HG02852 (cell line): ENCODE results near the gene CST9L.

Source experiments
- ATAC-seq: cut with Tn5 transposase; IDR thresholded peaks from one replicate; pipeline ENCODE4 v1.9.1; 2021; ENCODE audit warnings: mild to moderate bottlenecking, moderate library complexity; ENCODE audit not compliant: unreplicated experiment

Gene CST9L

GRCh38 chr20:23547613-23548012 lies 20.7 kb downstream of the CST9L start:
- no peak for ATAC-seq

- no peak for ATAC-seq
Observed at GRCh38 chr20:23546435-23547144, 21.7 kb downstream of the CST9L start.

GRCh38 chr20:23544133-23544532 lies 24.2 kb downstream of the CST9L start:
- no peak for ATAC-seq

GRCh38 chr20:23542801-23543200 lies 25.5 kb downstream of the CST9L start:
- ATAC-seq, result no peak

GRCh38 chr20:23541776-23542175 lies 26.5 kb downstream of the CST9L start:
- ATAC-seq, result no peak

GRCh38 chr20:23541330-23541729 lies 27.0 kb downstream of the CST9L start:
- no peak for ATAC-seq

- ATAC-seq, result no peak
Observed at GRCh38 chr20:23540624-23541023, 27.7 kb downstream of the CST9L start.

- ATAC-seq, result no peak
Observed at GRCh38 chr20:23537030-23537429, 31.3 kb downstream of the CST9L start.

GRCh38 chr20:23536328-23536974 lies 31.8 kb downstream of the CST9L start:
- no peak for ATAC-seq

GRCh38 chr20:23534801-23535593 lies 33.3 kb downstream of the CST9L start:
- no peak for ATAC-seq

- no peak for ATAC-seq
Observed at GRCh38 chr20:23533161-23533560, 35.1 kb downstream of the CST9L start.

GRCh38 chr20:23532533-23532932 lies 35.8 kb downstream of the CST9L start:
- no peak for ATAC-seq

- ATAC-seq, result no peak
Observed at GRCh38 chr20:23530937-23531567, 37.2 kb downstream of the CST9L start.

- no peak for ATAC-seq
Observed at GRCh38 chr20:23528867-23529431, 39.3 kb downstream of the CST9L start.

GRCh38 chr20:23526850-23527249 lies 41.4 kb downstream of the CST9L start:
- no peak for ATAC-seq

GRCh38 chr20:23524146-23524545 lies 44.1 kb downstream of the CST9L start:
- no peak for ATAC-seq

- ATAC-seq, result no peak
Observed at GRCh38 chr20:23520185-23520584, 48.1 kb downstream of the CST9L start.

- ATAC-seq, result no peak
Observed at GRCh38 chr20:23519556-23519955, 48.7 kb downstream of the CST9L start.

- ATAC-seq, result no peak
Observed at GRCh38 chr20:23517719-23518118, 50.6 kb downstream of the CST9L start.

- ATAC-seq, result no peak
Observed at GRCh38 chr20:23515250-23515939, 52.9 kb downstream of the CST9L start.
